Right atrium auricular region (tissue), 2 donors: ENCODE results near the gene PNLDC1. TPM values are rescaled to one million over a fixed set of nuclear protein-coding genes. Genes with fewer than 3 reads are reported as not detected.

Experiments
- DNase-seq: peaks from one replicate; pipeline ENCODE4 v3.0.0-alpha.2; 2019; ENCODE audit warnings: low spot score
- H3K27ac ChIP-seq, 2 donors: fragments of 200-600 bp; sonication (generic); 1 replicate in 1 of 2; 2 replicates in 1 of 2; pipeline ENCODE4 v1.5.1; 2016 to 2019
- H3K27me3 ChIP-seq, 2 donors: fragments of 200-600 bp; sonication (generic); one replicate each; pipeline versions ENCODE4 v1.5.1 to v1.6.0; 2017 to 2019
- H3K36me3 ChIP-seq: fragments of 200-600 bp; sonication (generic); one replicate; pipeline ENCODE4 v1.5.1; 2016
- H3K4me1 ChIP-seq, 2 donors: fragments of 200-600 bp; sonication (generic); one replicate each; pipeline versions ENCODE4 v1.5.1 to v1.6.0; 2017 to 2019
- H3K4me3 ChIP-seq, 2 donors: fragments of 200-600 bp; sonication (generic); 1 replicate in 1 of 2; 2 replicates in 1 of 2; pipeline ENCODE4 v1.5.1; 2017 to 2019; ENCODE audit warnings: mild to moderate bottlenecking in 1 of 2, moderate library complexity in 1 of 2
- H3K9me3 ChIP-seq, 2 donors: fragments of 200-600 bp; sonication (generic); one replicate each; pipeline ENCODE4 v1.5.1; 2019
- total RNA-seq, 2 donors: library from RNA; depleted of rRNA; stranded (reverse); fragments of >200 nt; gene quantifications; one replicate each; pipeline ENCODE4 v1.1.0, GENCODE V29; 2016
- TF ChIP-seq, protein P1 (sequence below), 2 donors: fragments of 200-600 bp; sonication (generic); IDR thresholded peaks; one replicate each; pipeline ENCODE4 v1.5.1; 2019; ENCODE audit warnings: antibody characterized with exemption in 2 of 2

Gene PNLDC1
- total RNA-seq, 2 donors from 2014 or later: 0.33 TPM; not detected in 1

DNA sequence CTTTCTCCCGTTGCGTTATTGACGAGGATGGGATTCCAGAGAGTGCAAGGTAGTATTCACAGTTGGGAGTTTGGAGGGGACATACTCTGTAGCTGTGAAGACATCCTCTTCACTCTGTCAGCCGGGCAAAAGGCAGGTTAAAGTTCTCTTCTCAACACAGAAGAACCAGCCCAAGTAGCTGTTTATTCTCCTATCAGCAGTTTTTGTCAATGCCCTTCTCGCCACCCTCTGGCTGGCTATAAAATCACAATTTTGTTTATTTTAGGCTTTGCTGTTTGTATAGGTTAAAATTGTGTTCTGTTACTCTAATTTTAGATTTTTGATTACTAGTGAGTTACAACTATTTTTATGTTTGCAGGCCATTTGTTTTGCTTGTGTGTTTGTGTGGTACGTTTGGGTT lies 52.8 kb downstream of the PNLDC1 start:
- H3K27me3 ChIP-seq: no peaks in the 10 kb centered on the region
- H3K9me3 ChIP-seq: no peaks in the 10 kb centered on the region
- no peak overlapping the region for H3K4me3 ChIP-seq
- TF ChIP-seq, protein P1, sequence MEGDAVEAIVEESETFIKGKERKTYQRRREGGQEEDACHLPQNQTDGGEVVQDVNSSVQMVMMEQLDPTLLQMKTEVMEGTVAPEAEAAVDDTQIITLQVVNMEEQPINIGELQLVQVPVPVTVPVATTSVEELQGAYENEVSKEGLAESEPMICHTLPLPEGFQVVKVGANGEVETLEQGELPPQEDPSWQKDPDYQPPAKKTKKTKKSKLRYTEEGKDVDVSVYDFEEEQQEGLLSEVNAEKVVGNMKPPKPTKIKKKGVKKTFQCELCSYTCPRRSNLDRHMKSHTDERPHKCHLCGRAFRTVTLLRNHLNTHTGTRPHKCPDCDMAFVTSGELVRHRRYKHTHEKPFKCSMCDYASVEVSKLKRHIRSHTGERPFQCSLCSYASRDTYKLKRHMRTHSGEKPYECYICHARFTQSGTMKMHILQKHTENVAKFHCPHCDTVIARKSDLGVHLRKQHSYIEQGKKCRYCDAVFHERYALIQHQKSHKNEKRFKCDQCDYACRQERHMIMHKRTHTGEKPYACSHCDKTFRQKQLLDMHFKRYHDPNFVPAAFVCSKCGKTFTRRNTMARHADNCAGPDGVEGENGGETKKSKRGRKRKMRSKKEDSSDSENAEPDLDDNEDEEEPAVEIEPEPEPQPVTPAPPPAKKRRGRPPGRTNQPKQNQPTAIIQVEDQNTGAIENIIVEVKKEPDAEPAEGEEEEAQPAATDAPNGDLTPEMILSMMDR (IDR thresholded peaks at IDR 0.05): peak in 1 of 2 donors; percentile 28
- H3K27ac ChIP-seq: no peak overlapping the region
- DNase-seq: peak; percentile 28
- no peaks in the 10 kb centered on the region for H3K4me1 ChIP-seq
- no peaks in the 10 kb centered on the region for H3K36me3 ChIP-seq

DNA sequence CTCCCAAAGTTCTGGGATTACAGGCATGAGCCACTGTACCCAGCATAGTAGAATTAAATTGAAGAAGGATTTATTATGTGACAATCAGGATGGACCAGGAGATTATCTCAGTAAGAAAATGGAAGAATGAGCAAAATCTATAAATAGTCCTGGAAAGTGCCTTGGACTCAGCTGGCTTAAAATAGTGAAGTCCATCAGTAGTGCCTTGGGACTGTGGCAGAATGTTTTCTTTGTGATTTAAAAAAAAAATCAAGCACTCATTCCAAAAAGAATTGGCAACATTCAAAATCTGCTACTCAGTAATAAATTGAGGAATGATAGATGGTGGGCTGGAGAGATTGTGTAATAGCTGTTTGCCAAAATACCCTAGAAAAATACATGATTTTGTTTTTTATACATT lies 53.7 kb downstream of the PNLDC1 start:
- H3K36me3 ChIP-seq: no peaks in the 10 kb centered on the region
- no peaks in the 10 kb centered on the region for H3K4me1 ChIP-seq
- no peaks in the 10 kb centered on the region for H3K27me3 ChIP-seq
- no peak for DNase-seq
- TF ChIP-seq, protein P1 (IDR thresholded peaks at IDR 0.05): no peak
- H3K9me3 ChIP-seq: no peaks in the 10 kb centered on the region
- no peak overlapping the region for H3K4me3 ChIP-seq
- no peak overlapping the region for H3K27ac ChIP-seq

DNA sequence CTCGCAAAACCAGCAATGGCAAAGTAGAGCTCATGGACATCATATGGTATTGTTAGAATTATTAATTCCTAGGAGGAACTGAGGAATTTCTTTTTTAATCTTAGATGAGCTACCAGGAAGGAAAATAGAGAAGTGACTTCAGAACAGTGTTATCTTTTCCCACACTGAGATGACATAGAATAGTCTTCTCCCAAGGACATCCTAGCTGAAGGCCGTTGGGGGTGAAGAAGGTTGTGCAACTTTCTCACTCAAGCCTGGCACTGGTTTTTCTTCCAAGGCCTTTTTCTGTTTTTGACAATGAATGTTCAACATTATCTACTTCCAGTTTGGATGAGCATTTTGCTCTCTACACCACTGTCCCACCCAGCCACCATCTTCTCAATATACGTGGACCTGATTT lies 54.9 kb downstream of the PNLDC1 start:
- Histone ChIP-seq H3K4me3 (no peak overlapping the region), H3K36me3 (no peaks in the 10 kb centered on the region), H3K9me3 (no peaks in the 10 kb centered on the region), H3K27me3 (no peaks in the 10 kb centered on the region), H3K4me1 (no peaks in the 10 kb centered on the region), H3K27ac (no peak overlapping the region)
- TF ChIP-seq, protein P1 (IDR thresholded peaks at IDR 0.05): no peak
- DNase-seq: peak; percentile 26

DNA sequence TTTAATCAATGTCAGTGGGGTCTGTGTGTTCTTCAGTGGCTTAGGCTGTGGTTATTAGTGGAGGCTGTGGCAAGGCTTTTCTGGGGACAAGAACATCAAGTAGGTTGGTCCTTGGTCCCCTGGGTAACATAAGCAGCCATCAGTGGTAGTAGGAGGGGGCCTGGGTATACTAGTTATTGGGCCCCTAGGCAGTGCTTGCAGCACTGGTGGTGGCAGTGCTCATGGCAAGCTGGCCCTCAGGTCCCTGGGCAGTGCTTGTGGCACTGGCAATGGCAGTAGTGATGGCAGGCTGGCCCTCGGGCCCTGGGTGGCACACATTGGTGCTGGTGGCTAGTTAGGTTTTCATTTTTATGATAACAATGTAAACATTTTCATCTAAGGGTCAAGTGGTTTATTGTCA lies 58.2 kb downstream of the PNLDC1 start:
- H3K9me3 ChIP-seq: no peaks in the 10 kb centered on the region
- H3K4me1 ChIP-seq: no peaks in the 10 kb centered on the region
- H3K27ac ChIP-seq: no peak overlapping the region
- no peak overlapping the region for H3K4me3 ChIP-seq
- H3K27me3 ChIP-seq: no peaks in the 10 kb centered on the region
- TF ChIP-seq, protein P1 (IDR thresholded peaks at IDR 0.05): no peak
- no peaks in the 10 kb centered on the region for H3K36me3 ChIP-seq
- DNase-seq: no peak

DNA sequence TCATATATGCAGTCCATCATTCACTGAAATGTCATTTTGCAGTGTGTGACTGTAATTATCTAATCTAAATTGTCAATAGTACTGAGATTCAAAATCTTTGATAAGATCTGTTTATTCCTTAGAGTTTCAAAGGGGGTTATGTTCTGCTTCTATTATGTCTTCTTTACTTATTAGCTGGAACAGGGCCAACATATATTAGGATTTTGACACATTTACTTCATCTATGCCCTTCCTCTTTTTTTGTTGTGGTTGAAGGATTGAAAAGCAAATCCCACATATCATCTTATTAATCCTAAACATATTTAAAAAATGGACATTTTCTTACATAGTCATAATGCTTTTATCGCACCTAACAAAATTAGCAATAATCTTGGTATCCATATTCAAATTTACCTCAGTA lies 60.4 kb downstream of the PNLDC1 start:
- no peak overlapping the region for H3K4me3 ChIP-seq
- no peaks in the 10 kb centered on the region for H3K27me3 ChIP-seq
- H3K36me3 ChIP-seq: no peaks in the 10 kb centered on the region
- H3K9me3 ChIP-seq: no peaks in the 10 kb centered on the region
- no peaks in the 10 kb centered on the region for H3K4me1 ChIP-seq
- no peak for DNase-seq
- TF ChIP-seq, protein P1 (IDR thresholded peaks at IDR 0.05): no peak
- H3K27ac ChIP-seq: no peak overlapping the region

DNA sequence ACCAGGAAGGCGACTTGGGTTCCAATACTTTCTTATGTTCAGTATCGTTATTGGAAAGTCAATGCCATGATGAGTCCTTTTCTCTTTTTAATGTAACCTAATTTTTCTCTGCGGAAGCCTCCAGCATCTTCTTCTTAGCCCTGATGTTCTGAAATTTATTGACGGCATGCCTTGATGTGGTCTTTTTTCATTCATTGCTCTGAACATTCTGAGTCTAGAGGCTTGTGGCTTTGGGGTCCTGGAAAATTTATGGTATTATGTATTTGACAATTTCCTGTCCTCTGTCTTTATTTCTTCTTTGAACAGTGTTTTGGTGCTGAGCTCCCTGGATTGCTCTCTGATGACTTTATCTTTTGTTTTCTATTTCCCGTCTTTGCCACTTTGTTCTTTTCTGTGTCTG lies 62.0 kb downstream of the PNLDC1 start:
- H3K4me1 ChIP-seq: no peaks in the 10 kb centered on the region
- no peak overlapping the region for H3K4me3 ChIP-seq
- H3K27ac ChIP-seq: no peak overlapping the region
- H3K9me3 ChIP-seq: no peaks in the 10 kb centered on the region
- no peak for DNase-seq
- no peaks in the 10 kb centered on the region for H3K36me3 ChIP-seq
- H3K27me3 ChIP-seq: no peaks in the 10 kb centered on the region
- TF ChIP-seq, protein P1 (IDR thresholded peaks at IDR 0.05): no peak
